Neutrophil (primary cell): Measurements from ENCODE around the gene KLHL14.
"Not testable (repeated sequence)": the region's sequence is repeated elsewhere in the genome, so short reads cannot be mapped to it uniquely, and the experiment has no call there.

ENCODE experiments used
- H3K27ac ChIP-seq: fragments of 200-600 bp; sonication (generic); 2 replicates; pipeline ENCODE4 v1.5.1; 2016; ENCODE audit warnings: mild to moderate bottlenecking, moderate library complexity
- H3K27me3 ChIP-seq: fragments of 200-600 bp; sonication (generic); 2 replicates; pipeline ENCODE4 v1.6.0; 2016; ENCODE audit warnings: mild to moderate bottlenecking
- H3K36me3 ChIP-seq: fragments of 200-600 bp; sonication (generic); 2 replicates; pipeline ENCODE4 v1.5.1; 2017
- H3K4me1 ChIP-seq, 2 experiments: fragments of 200-600 bp in 1 of 2; sonication (generic) in 1 of 2; 1 replicate in 1 of 2; 2 replicates in 1 of 2; pipeline versions ENCODE4 v1.5.1 to v1.6.1; 2013 to 2016; ENCODE audit warnings: low read depth in 1 of 2, low read length in 1 of 2, mild to moderate bottlenecking in 1 of 2, moderate library complexity in 1 of 2; ENCODE audit not compliant: control insufficient read depth in 1 of 2, insufficient read depth in 1 of 2
- H3K4me3 ChIP-seq, 2 experiments: fragments of 200-600 bp in 1 of 2; sonication (generic) in 1 of 2; 1 replicate in 1 of 2; 2 replicates in 1 of 2; pipeline ENCODE4 v1.5.1; 2013 to 2016; ENCODE audit warnings: low read depth in 1 of 2, low read length in 1 of 2, mild to moderate bottlenecking in 1 of 2, moderate library complexity in 1 of 2
- H3K9me3 ChIP-seq: fragments of 200-600 bp; sonication (generic); 2 replicates; pipeline ENCODE4 v1.5.1; 2016
- TF ChIP-seq, protein P1 (sequence below): fragments of 200-600 bp; sonication (generic); IDR thresholded peaks from 2 replicates; pipeline ENCODE4 v1.5.1; 2016; ENCODE audit warnings: antibody characterized with exemption

Gene KLHL14

DNA sequence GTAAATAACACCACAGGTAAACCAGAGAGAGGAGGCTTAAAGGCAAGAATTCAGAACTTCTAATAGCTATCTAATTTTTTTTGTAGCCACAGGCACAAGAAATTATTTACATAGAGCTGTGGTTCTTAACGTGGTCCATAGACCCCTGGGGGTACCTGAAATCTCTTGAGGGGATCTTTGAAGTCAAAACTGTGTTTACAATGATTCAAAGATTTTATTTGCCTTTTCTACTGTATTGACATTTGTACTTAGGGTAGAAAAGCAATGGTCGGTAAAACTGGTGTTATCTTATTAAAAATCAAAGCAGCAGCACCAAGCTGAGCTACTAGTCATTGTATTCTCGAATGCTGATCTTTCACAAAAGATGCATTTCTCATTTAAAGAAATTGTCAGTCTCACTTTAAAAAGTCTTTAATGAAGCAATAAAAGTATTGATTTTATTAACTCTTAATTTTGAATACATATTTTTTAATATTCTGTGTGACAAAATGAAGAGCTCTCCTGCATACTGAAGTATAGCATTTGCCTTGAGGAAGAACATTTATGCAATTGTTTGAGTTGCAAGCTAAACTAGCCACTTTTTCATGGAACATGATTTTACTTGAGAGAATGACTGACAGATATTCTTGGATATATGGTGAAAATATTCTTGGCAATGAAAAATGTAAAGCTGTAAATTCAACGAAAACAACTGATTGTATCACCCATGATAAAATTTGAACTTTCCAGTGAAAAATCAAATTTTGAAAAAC, 25.6 kb upstream of the KLHL14 start:
- H3K27ac ChIP-seq: no peak overlapping the region
- H3K4me1 ChIP-seq: no peaks in the 10 kb centered on the region
- H3K36me3 ChIP-seq: no peaks in the 10 kb centered on the region
- H3K4me3 ChIP-seq: no peak overlapping the region
- TF ChIP-seq, protein P1, sequence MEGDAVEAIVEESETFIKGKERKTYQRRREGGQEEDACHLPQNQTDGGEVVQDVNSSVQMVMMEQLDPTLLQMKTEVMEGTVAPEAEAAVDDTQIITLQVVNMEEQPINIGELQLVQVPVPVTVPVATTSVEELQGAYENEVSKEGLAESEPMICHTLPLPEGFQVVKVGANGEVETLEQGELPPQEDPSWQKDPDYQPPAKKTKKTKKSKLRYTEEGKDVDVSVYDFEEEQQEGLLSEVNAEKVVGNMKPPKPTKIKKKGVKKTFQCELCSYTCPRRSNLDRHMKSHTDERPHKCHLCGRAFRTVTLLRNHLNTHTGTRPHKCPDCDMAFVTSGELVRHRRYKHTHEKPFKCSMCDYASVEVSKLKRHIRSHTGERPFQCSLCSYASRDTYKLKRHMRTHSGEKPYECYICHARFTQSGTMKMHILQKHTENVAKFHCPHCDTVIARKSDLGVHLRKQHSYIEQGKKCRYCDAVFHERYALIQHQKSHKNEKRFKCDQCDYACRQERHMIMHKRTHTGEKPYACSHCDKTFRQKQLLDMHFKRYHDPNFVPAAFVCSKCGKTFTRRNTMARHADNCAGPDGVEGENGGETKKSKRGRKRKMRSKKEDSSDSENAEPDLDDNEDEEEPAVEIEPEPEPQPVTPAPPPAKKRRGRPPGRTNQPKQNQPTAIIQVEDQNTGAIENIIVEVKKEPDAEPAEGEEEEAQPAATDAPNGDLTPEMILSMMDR: no peak
- no peaks in the 10 kb centered on the region for H3K27me3 ChIP-seq
- no peaks in the 10 kb centered on the region for H3K9me3 ChIP-seq

DNA sequence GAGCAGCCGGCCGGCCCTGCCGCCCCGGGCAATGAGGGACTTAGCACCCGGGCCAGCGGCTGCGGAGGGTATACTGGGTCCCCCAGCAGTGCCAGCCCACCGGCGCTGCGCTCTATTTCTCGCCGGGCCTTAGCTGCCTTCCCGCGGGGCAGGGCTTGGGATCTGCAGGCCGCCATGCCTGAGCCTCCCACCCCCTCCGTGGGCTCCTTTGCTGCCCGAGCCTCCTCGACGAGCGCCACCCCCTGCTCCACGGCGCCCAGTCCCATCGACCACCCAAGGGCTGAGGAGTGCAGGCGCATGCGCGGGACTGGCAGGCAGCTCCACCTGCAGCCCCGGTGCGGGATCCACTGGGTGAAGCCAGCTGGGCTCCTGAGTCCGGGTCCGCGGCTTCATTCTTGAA, 21.8 kb upstream of the KLHL14 start:
- H3K4me3 ChIP-seq, H3K27me3 ChIP-seq, H3K27ac ChIP-seq, H3K4me1 ChIP-seq, H3K36me3 ChIP-seq, H3K9me3 ChIP-seq: not testable (repeated sequence)

DNA sequence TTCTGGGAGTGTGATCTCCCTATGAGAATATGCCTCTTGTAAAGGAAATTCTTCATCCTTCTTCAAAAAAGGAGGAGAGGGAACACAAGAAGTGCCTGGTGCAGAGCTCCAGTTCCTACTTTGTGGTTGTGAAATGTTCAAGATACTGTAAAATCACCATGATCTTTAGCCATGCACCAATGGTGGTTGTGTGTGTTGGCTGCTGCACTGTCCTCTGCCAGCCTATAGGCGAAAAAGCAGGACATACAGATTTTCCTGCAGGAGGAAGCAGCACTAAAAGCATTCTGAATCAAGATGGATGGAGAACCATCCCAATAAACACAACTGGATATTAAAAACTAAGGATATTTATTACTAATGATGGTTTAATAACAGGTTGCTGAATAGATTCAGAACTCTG, 6.2 kb upstream of the KLHL14 start:
- Histone ChIP-seq H3K27me3 (peaks cover 16% of the 10 kb centered on the region), H3K4me3 (no peak overlapping the region), H3K36me3 (no peaks in the 10 kb centered on the region), H3K27ac (no peak overlapping the region), H3K9me3 (no peaks in the 10 kb centered on the region), H3K4me1 (no peaks in the 10 kb centered on the region)
- TF ChIP-seq, protein P1: no peak

DNA sequence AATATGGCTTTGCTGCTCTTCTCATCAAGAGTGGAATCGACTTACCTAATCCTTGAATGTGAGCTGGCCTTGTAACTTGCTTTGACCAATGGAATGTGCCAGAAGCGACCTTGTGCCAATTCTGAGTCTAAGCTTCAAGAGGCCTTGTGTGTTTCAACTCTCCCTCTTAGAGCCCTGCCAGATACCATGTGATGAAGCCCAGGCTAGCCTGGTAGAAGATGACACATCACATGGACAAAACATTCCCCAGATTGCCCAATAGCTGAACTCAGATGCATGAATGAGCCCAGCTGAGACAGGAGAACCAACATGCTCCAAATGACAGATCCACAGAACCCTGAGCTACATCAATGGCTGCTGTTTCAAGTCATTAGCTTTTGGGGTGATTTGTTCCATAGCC, 4.2 kb upstream of the KLHL14 start:
- H3K4me3 ChIP-seq: no peak overlapping the region
- H3K36me3 ChIP-seq: no peaks in the 10 kb centered on the region
- no peaks in the 10 kb centered on the region for H3K9me3 ChIP-seq
- no peaks in the 10 kb centered on the region for H3K4me1 ChIP-seq
- H3K27ac ChIP-seq: no peak overlapping the region
- TF ChIP-seq, protein P1: no peak
- H3K27me3 ChIP-seq: peaks cover 36% of the 10 kb centered on the region

DNA sequence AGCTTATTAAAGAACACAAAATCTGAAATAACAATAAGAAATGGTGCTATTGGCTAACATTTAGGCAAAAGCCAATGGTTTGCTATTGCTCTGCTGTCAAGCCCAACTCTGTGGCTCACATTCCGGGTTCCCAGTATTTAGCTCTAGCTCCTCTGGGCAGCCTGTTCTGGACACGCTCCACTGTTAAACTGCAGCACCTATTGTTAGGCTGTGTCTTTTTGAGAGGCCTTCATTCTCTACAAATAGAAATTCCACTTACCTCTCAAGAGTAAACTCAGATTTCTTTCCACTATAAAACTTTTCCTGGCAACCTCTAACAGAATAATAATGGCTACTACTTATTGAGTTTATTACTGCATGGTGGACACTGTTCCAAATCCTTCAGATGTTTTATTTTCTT, 3.7 kb upstream of the KLHL14 start:
- Histone ChIP-seq H3K4me3 (no peak overlapping the region), H3K27me3 (peaks cover 41% of the 10 kb centered on the region), H3K27ac (no peak overlapping the region), H3K9me3 (no peaks in the 10 kb centered on the region), H3K36me3 (no peaks in the 10 kb centered on the region), H3K4me1 (no peaks in the 10 kb centered on the region)
- TF ChIP-seq, protein P1: no peak

DNA sequence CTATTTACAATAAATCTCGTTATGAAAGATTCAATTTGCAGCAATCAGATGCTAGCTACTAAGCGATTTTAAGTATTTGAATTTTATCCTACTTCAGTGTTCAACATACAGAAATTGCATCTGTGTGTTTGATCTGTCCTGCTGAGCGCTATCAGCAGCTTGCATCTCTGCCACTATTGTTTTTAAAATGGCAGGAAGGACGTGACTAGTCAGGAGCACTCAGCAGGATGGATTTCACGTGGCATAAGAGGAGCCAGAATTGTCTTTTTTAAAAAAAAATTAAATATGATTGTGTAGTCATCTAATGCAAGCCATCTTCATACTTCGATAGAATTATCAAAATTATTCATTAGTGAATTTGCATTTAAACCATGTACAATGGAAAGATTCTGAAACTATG, 2.8 kb upstream of the KLHL14 start:
- Histone ChIP-seq H3K36me3 (no peaks in the 10 kb centered on the region), H3K9me3 (no peaks in the 10 kb centered on the region)
- TF ChIP-seq, protein P1: no peak

More for the DNA sequence above, 2.8 kb upstream of the KLHL14 start:
- Histone ChIP-seq H3K27ac (no peak overlapping the region), H3K4me3 (no peak overlapping the region), H3K27me3 (peaks cover 50% of the 10 kb centered on the region), H3K4me1 (no peaks in the 10 kb centered on the region)
